GM18508 (cell line): ENCODE data around the gene SCGB1C2.
"Not testable (repeated sequence)": the region's sequence is repeated elsewhere in the genome, so short reads cannot be mapped to it uniquely, and the experiment has no call there.

Experiments
- ATAC-seq: cut with Tn5 transposase; IDR thresholded peaks from one replicate; pipeline ENCODE4 v1.9.1; 2021; ENCODE audit warnings: moderate number of reproducible peaks; ENCODE audit not compliant: insufficient read depth, unreplicated experiment

The SCGB1C2 gene

GRCh38 chr17:164303-165235 is 27.2 kb downstream of the SCGB1C2 start:
- ATAC-seq: no peak

GRCh38 chr17:165939-166338 is 28.6 kb downstream of the SCGB1C2 start:
- no peak for ATAC-seq

- ATAC-seq: not testable (repeated sequence)
These were observed 31.2 kb downstream of the SCGB1C2 start for GRCh38 chr17:168614-169013.

- no peak for ATAC-seq
These were observed 32.8 kb downstream of the SCGB1C2 start for GRCh38 chr17:170130-170670.

- ATAC-seq: no peak
These were observed 34.5 kb downstream of the SCGB1C2 start for GRCh38 chr17:171871-172270.

- ATAC-seq: no peak
These were observed 35.0 kb downstream of the SCGB1C2 start for GRCh38 chr17:172401-172800.

- no peak for ATAC-seq
These were observed 36.0 kb downstream of the SCGB1C2 start for GRCh38 chr17:173166-173911.

- ATAC-seq: no peak
These were observed 39.8 kb downstream of the SCGB1C2 start for GRCh38 chr17:177155-177554.

GRCh38 chr17:177762-178161 is 40.4 kb downstream of the SCGB1C2 start:
- ATAC-seq: no peak

GRCh38 chr17:178292-179065 is 41.1 kb downstream of the SCGB1C2 start:
- no peak for ATAC-seq

- no peak for ATAC-seq
These were observed 41.7 kb downstream of the SCGB1C2 start for GRCh38 chr17:179066-179432.

- ATAC-seq: no peak
These were observed 42.5 kb downstream of the SCGB1C2 start for GRCh38 chr17:179781-180380.

- no peak for ATAC-seq
These were observed 43.2 kb downstream of the SCGB1C2 start for GRCh38 chr17:180381-181244.

- ATAC-seq: no peak
These were observed 44.1 kb downstream of the SCGB1C2 start, which contains the start of gene DOC2B for GRCh38 chr17:181245-182049. Gene DOC2B (minus strand): TSS chr17:181650. CDS start chr17:181479, 171 bp downstream.

- no peak for ATAC-seq
These were observed 44.8 kb downstream of the SCGB1C2 start for GRCh38 chr17:182050-182751.

- ATAC-seq: no peak
These were observed 45.7 kb downstream of the SCGB1C2 start for GRCh38 chr17:183021-183420.

- no peak for ATAC-seq
These were observed 48.2 kb downstream of the SCGB1C2 start for GRCh38 chr17:185445-186138.
